Measurements from ENCODE around the gene ZC3HAV1L.
"Not testable (repeated sequence)": the region's sequence is repeated elsewhere in the genome, so short reads cannot be mapped to it uniquely, and the experiment has no call there.

The ZC3HAV1L gene

DNA sequence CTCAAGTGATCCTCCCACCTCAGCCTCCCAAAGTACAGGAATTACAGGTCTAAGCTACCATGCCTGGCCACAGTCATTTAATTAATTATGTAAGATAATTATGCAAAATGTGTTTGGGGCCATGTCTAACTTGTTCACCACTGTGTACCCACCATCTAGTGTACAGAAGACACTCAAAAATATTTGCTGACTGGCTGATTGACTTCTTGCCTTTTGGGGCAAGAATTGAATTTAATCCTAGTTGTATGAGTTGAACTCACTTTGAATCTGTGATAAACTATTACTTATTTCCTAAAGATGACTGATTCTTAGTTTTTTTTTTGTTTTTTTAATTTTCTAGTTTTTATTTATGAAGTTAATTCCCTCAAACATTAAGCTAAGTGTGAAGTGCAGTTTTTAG, 15.8 kb upstream of the ZC3HAV1L start:
- no peak for DNase-seq

DNA sequence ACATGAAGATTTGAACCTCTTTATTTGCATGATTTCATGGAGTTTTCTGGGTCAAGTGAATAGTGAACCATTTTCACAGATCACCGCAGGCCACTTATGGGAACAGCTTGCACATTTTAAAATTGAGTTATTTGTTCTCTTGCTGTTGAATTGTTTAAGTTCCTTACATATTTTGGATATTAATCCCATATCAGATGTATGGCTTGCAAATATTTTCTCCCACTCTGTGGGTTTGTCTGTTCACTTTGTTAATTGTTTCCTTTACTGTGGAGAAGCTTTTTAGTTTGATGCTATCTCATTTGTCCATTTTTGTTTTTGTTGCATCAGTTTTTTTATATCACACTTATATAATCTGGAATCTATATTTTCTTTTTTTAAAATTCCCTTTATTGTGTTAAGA, 14.1 kb upstream of the ZC3HAV1L start:
- DNase-seq: no peak

DNA sequence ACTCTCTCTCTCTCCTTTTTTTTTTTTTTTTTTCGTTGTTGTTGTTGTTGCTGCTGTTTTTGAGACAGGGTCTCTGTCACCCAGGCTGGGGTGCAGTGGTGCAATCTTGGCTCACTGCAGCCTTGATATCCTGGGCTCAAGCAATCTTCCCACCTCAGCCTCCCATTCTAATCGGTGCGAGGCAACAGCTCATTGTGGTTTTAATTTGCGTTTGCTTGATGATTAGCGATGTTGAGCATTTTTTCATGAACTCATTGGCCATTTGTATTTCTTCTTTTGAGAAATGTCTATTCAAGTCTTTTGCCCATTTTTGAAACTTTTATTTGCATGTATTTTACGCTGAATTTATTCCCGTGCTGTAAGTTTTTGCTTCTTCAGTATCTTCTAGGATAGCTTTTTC, 13.3 kb upstream of the ZC3HAV1L start:
- DNase-seq: no peak

DNA sequence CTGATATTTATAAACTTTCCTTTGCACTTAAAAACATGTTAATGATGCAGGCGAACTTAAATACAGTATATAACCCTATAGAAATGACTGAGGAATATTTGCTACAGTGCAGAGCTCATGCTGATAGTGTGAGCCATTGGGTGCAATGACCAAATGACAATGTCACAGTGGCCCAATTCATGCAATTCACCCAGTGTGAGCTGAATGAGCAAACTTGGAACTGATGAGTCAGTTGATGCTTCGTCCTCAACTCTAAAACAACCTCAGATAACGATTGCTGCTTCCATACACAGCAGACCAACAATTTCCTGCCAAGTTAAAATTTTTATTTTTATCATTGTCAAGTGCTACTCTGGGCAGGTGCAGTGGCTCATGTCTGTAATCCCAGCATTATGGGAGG, 12.1 kb upstream of the ZC3HAV1L start:
- DNase-seq: no peak

DNA sequence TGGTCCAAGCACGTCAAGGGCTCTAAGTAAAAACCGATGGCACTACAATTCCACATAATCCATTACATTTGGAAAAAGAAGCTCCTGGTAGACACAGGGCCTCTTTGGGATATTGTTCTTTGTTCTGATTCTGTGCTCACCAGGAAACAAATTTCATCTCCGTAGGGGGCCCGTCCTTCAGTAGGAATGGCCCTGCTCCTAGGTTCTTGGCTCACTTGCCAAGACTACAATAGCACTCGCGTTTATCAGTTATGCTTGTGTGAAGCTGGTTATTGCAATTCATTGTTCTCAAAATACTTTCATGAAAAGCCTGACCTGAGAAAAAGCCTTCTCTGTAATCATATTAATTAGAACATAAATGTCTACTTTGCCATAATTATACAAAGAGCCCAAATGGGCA, 10.3 kb upstream of the ZC3HAV1L start:
- DNase-seq: no peak

DNA sequence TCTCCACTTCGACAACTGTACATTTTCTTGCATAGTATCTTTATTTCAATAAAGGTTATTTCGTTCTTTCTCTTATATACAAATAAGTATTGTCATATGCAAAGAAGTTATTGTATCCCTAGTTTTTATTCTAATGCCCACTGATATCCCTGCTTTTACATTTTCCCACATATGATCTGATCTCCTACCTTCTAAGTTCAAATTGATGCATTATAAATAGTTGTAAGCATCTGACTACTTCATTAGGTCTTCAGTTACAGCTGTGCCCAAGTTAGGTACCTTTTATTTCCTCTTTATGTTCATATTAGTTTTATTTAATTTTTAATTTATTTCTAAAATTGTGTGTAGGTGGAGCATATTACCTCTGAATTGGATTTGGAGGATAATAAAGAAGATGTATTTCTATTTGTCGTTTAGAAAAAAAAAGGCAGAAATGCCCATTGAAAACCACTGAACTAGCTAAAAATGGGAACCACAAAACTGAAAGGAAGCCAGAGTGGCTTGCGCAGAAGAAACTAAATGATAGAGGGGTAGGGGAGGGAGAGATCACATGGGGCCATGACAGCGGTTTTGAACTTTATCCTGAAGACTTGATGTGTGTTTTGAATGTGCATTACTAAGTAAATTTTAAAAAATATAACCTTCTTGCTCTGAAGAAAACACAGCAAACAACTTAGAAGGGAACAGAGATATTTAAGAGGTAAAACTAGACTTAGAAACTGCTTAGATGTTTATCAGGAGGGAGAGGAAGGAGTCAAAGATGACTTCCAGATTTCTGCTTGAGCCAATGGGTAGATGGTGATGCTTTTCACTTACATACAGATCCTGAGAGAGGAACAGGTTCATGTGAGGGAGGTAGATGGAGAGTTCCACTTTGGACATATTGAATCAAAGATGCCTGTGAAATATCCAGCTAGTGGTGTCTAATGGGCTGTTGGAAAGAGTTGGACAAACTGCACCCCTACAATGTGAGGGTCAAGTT, 9.3 kb upstream of the ZC3HAV1L start:
- DNase-seq: no peak

DNA sequence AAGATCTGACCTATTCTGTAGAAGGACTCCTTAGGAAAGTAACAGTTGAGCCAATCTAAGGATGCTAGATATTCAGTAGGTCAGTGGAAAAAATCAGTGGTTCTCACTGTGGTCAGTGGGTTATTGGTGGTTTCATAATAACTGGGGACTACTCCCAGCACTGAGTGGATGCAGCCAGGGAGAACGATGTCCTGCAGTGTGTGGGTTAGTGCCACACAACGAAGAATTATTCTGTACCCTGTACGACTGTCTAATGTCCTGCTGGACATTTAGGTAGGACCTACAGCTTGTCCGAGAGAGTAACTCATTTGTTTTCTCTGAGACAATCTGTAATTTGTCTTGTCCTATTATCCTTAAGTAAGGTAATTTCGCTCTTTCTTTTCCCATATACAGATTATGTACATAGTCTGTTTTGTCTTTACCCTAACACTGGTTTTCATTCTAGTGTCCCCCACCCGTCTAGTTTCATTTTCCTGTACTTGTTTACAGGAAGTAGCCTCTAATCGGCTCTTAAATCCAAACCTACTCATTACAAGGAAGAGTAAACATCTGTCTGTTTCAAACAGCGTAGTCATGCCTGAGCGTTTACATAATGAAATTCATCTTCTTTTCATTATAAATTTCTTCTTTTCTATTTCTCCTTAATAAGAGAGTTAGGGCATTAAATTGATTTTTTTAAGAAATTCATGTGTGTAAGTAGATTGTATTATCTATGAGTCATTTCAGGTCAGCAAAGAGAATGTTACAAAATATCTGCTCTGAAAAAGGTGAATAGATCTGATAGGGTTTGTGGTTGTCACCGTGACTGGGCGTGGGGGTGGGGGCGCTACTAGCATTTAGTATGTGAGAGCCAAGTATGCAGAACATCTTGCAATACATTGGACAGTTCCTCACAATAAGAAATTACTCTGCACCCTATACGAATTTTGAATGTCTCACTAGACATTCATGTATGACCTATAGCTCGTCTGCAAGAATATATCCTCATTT, 8.3 kb upstream of the ZC3HAV1L start:
- DNase-seq: peak; percentile 77

DNA sequence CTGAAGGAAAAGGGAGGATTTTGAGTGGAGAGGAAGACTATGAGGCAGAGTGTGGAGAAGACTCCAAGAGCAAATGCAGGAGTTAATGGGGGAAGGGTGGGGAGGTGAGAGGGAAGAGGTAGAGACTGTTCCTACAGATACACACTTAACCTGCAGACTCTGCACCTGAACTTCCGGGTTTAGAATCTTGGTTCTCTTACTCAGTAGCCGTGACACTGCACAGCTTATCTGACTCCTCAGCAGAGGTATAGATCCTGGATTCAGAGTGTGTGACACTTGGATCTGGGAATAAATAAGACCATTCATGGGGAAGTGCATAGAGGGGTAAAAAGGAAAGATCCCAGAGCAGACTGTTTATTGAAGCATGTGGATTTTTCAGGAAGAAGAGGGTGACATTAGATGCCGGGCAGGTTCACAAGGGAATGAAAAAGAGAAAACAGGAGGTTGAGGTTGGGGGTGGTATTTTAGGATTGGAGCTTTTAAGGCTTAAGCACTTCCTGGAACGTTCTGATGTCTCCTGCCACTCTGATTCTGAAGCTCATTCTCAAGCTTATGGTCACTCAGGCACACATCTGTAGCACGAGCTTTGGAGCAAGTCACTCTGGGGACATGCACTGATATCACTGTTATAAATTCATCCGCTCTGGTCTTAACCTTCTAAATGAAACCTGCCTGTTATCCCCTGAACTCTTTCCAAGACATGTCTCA, 5.7 kb upstream of the ZC3HAV1L start:
- no peak for DNase-seq

DNA sequence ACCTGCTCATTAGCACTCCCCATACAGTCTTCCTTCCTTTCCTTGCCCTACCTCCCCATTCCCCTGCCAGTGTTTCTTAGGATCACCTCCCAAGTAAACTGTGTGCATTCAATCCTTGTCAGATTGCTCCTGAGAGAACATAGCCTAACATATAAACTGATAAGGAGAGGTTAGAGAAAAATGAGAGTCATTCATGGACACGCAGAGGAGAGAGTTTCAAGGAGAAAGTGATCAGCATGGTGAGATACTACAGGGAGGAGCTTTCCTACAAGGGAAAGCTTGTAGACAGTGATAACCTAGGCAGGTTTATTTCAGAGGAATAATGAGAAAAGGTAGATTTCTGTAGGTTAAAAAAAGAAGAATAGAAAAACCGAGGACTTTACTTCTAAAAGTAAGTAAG, 2.8 kb upstream of the ZC3HAV1L start:
- DNase-seq: no peak

DNA sequence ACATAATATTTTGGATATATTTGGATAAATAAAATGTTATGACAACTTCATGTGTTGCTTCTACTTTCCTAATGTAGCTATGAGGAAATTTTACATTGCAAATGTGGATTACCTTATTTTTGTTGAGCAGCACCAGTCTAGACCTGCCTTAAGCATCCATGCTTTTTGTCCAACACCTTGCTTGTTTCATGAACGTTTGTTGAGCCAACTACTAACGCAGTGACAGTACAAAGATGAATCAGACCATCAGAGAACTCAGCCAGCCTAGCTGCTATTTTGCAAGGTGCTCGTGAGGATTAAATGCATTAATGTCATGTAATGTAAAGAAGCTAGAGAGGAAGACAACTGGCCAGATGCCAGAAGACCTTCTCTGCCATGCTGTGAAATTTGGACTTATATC, 1.1 kb upstream of the ZC3HAV1L start:
- no peak for DNase-seq

DNA sequence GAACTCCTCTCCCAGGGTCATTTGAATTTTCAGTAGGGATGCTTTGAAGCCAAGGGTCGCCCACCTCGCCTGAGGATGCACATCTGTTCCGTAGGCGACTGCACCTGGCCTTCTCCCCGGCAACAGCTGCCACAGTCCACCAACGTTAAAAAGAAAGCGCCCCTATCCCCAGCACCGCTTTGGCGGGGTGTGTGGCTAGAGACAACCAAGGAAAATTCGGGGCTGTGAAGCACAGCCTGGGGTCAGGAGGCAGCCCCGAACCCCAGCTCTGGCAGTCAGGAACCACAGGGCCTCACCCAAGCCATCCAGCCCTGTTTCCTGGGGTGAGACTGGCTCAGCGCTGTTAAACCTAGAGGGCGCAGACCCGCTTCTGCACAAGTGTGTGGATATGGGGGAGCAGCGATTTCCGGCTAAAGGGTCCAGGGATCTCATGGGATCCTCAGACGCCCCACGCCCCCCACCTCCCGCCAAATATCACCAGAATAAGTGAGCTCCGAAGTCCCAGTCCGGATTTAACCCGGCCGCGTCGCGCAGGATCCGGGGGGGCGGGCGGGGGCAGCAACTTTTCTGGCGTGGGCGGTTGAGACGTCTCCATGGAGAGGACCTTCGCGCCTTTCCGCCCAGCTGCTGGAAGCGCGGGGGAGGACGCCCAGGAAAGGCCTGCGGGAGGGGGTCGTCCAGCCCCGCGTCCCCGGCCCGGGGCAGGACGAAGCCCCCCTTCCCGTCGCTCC, 822 bp downstream of the ZC3HAV1L start:
- peak; percentile 44 for DNase-seq

DNA sequence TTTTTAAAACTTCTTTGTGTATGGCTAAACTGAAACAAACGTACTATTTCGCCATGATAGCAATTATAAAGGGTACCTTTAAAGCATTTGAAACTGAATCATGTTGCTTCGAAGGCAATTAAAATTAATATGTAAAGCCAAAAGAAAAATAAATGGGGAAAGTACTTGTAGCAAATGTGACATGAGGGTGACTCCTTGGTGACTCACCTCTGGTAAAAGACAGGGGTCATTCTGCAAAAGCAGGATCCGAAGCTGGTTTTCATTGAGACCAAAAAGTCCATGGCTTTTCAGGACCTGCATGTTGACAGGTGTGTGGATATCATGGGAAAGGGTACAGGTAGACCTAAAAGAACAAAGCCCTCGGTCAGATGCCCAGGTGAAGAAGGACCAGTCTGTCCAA, 1.5 kb downstream of the ZC3HAV1L start:
- no peak for DNase-seq

DNA sequence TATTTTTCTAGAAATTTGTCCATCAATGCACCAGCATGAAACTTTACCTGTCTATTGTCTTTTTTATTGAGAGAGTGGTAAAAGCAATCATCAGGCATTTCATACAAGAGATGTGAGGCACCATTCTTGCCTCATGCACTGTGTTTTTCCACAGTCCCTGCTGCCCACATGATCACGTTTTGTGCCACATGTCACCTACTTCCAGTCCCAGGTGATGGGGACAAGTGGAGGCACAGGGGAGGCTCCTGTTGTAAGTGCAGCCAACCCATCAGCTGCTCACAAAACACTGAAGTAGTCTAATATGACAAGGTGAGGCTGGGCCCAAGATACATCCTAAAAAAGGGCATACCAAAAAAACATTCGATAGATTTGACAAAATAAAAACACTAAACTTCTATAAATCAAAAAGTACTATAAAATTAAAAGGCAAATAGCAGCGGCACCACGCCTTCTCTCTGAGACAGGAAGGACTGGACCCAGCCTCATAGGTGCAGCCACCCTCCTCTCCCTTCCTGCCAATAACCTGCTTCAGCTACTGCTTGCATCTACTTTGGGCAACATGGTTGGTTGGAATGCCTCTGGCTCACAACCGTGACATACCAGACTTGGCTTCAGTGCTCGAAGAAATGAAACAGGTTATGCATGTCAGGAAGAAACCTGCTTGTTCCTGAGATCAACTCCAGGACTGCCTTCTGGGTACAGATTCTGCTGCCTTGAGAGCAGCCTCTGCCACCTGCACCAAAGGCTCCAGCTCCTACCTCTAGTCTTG, 2.3 kb downstream of the ZC3HAV1L start:
- DNase-seq: no peak

DNA sequence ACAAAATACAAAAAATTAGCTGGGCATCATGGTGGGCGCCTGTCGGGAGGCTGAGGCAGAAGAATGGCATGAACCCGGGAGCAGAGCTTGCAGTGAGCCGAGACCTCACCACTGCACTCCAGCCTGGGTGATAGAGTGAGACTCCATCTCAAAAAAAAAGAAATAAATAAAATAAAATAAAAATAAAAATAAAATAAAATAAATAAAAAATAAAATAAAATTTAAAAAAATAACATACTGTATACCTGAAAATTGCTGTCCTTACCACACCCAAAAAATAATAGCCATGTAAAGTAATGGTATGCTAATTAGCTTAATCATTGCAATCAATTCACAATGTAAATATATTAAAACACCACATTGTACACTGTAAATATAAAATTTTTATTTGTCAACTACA, 3.4 kb downstream of the ZC3HAV1L start:
- DNase-seq: no peak

DNA sequence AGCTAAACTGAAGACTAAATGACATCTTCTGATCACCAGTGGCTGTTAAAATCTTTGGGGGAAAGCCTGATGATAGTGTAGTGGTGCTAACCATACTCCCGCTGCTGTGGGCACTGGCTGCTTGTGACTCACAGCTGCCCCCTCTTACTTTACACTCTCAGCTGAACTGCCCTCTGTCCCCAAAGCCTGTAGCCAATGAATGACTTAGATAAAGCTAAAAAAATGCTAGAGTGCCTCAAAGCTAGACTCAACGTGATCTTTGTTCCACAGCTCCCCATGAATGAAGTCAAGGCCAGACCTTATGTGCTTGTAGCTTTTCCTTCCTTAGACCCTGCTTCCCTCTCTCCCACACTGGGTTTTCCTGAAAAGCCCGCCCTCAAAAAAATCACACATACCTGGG, 6.5 kb downstream of the ZC3HAV1L start:
- no peak for DNase-seq

DNA sequence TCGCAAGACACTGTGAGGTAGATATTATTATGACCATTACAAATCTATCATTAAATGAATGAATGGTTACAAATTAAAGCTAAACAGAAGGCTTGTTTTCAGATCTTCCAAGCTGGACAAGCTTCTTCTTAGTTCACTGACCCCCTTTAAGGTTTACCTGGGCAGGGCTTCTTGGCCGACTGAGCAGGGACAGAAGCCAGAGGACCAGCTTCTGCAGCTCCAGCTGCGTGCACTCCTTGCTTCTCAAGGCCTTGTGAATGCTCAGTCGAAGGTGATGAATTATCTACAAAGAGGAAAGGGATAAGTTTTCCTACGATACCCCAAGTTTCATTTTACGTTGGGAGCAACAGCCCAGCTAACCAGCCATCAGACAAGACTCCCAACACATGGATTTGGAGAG, 9.3 kb downstream of the ZC3HAV1L start:
- no peak for DNase-seq

DNA sequence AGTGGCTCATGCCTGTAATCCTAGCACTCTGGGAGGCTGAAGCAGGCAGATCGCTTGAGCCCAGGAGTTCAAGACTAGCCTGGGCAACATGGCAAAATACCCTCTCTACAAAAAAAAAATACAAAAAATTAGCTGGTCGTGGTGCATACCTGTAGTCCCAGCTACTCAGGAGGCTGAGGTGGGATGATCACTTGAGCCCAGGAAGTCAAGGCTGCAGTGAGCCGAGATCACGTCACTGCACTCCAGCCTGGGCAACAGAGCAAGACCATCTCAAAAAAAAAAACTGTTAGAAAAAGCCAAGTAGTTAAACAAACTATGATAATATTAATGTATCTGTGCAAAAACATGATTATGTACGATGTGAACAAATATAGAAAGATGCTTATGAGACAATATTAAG, 10.0 kb downstream of the ZC3HAV1L start:
- not testable (repeated sequence) for DNase-seq

DNA sequence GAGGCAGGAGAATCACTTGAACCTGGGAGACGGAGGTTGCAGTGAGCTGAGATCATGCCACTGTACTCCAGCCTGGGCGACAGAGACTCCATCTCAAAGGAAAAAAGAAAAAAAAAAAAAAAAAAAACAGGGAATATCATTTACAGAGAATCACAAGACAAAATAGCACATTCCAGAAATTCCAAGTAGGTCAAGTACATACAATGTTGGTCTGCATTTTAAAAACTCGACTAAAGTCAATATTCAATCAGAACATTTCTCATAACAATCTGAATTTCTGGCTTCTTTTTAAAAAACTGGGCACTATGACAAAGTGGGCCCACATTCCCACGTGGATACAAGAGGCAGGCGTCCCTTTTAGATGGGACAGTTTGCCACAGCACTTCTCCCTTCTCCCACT, 12.8 kb downstream of the ZC3HAV1L start:
- no peak for DNase-seq

DNA sequence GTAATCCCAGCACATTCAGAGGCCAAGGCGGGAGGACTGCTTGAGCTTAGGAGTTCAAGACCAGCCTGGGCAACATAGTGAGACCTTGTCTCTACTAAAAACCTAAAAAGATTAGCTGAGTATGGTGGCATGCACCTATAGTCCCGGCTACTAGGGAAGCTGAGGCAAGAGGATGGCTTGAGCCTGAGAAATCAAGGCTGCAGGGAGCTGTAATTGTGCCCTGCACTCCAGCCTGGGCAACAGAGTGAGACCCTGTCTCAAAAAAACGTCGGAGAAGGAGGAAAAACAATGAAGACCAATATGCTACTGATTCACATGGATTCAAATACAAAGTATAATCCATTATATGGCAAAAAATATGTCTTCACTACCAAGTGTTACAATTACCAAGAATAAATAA, 13.6 kb downstream of the ZC3HAV1L start:
- DNase-seq: no peak

DNA sequence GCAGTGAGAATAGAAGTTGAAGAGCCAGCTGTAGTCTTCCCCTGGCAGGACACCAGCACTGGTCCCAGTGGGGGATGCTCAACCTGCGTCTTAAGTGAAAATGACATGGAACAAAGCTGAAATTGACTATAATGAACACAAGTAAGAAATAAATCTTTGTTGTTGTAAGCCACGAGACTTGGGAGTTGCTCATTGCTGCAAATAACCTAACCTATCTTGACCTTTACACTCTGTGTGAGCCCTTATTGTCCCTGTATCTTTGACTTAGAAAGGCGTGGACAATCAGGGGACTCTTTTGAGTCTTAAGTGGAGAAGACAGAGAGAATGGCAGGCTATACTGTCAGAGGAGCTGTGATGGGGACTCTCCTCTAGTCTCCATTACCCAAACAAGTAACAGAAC, 16.9 kb downstream of the ZC3HAV1L start:
- no peak for DNase-seq

DNA sequence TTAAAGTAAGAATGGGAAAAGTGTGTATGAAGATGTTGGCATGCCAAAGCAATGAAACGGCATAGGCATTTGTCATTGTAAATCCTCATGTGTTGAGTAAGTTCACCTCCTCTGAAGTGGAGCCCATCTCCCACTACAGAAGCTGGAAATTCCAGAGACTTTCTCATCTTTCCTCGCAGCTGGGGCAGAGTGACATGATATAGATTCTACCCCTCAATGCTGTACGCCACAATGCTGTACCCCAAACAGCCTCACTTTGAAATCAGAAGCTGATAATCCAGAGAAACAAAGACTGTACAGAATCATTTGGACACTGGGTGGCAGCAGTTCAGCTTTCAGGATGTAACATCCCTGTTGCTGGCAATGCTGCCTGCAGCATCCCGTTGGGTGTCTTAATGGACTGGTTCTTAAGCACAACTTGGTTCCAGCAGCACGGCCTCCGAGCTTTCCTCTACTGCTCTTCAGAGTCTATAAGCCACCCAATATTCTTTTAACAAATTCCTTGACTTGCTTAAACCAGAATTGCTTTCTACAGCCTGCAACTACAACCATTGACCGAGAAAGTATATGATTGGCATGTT, 18.8 kb downstream of the ZC3HAV1L start:
- DNase-seq: peak; percentile 47
